ENCODE results near the gene FADS3.
A peak's percentile ranks its signal among the peaks of the same experiment; 100 is the strongest.

FADS3 gene

GRCh38 chr11:61897387-61898246, 6.3 kb upstream of the FADS3 start:
- no peaks in the 10 kb centered on the region for H3K9me3 ChIP-seq (ENCODE audit: severe bottlenecking)
- TF ChIP-seq, protein P1, sequence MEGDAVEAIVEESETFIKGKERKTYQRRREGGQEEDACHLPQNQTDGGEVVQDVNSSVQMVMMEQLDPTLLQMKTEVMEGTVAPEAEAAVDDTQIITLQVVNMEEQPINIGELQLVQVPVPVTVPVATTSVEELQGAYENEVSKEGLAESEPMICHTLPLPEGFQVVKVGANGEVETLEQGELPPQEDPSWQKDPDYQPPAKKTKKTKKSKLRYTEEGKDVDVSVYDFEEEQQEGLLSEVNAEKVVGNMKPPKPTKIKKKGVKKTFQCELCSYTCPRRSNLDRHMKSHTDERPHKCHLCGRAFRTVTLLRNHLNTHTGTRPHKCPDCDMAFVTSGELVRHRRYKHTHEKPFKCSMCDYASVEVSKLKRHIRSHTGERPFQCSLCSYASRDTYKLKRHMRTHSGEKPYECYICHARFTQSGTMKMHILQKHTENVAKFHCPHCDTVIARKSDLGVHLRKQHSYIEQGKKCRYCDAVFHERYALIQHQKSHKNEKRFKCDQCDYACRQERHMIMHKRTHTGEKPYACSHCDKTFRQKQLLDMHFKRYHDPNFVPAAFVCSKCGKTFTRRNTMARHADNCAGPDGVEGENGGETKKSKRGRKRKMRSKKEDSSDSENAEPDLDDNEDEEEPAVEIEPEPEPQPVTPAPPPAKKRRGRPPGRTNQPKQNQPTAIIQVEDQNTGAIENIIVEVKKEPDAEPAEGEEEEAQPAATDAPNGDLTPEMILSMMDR (IDR thresholded peaks at IDR 0.05; ENCODE audit: low read depth, low read length), result peak; percentile 94
- H3K27ac ChIP-seq, result no peak overlapping the region

DNA sequence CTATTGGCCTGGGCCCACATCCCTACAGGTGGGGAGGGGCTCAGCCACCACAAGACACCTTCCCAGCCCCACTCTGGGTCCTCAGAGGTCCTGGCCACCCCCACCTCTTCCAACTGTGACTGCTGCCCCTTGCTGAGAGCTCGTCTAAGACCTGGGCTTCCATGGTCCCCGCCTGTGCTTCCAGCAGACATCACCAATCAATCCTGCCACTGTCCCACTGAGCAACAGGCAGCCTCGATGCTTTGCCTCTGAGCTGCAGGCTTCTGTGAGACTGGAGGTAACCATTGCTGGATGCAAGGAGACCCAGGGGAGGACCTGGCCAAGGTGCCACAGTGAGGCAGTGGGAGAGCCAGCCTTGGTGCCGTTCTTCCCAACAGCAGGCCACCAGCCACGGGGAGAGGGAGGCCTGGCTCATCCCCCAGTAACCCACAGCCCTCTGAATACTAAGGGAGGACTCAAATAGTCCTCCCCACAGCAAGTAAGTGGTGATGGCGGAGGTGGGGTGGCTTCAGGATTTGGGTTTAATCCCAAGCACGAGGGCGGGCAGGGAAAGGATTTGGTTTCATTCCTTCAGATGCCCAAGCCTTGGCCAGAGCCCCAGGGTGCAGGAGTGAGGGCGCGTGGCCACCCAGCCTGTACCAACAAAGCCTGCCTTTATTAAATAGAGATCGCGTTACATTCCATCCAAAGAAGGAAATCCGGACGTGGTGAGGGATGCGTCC, 5.5 kb upstream of the FADS3 start:
- Histone ChIP-seq H3K27me3 (ENCODE audit: insufficient read depth, low read depth, severe bottlenecking) (no peaks in the 10 kb centered on the region), H3K36me3 (no peaks in the 10 kb centered on the region), H3K4me3 (ENCODE audit: low read depth, low read length) (no peak overlapping the region), H3K27ac (no peak overlapping the region), H3K9me3 (ENCODE audit: severe bottlenecking) (no peaks in the 10 kb centered on the region)
- TF ChIP-seq, protein P1 (IDR thresholded peaks at IDR 0.05; ENCODE audit: low read depth, low read length), result no peak
- no peak for DNase-seq

More at GRCh38 chr11:61897387-61898246, 6.3 kb upstream of the FADS3 start:
- H3K27me3 ChIP-seq (ENCODE audit: insufficient read depth, low read depth, severe bottlenecking), result no peaks in the 10 kb centered on the region
- no peaks in the 10 kb centered on the region for H3K36me3 ChIP-seq
- peak; percentile 82 for DNase-seq
- H3K4me3 ChIP-seq (ENCODE audit: low read depth, low read length), result no peak overlapping the region

- Histone ChIP-seq H3K27ac (no peak overlapping the region), H3K4me3 (ENCODE audit: low read depth, low read length) (no peak overlapping the region), H3K36me3 (no peaks in the 10 kb centered on the region), H3K9me3 (ENCODE audit: severe bottlenecking) (no peaks in the 10 kb centered on the region), H3K27me3 (ENCODE audit: insufficient read depth, low read depth, severe bottlenecking) (no peaks in the 10 kb centered on the region)
- no peak for DNase-seq
- TF ChIP-seq, protein P1 (IDR thresholded peaks at IDR 0.05; ENCODE audit: low read depth, low read length), result no peak
Observed at GRCh38 chr11:61895718-61896059, 4.3 kb upstream of the FADS3 start.

- no peak for DNase-seq
- Histone ChIP-seq H3K27ac (no peak overlapping the region), H3K9me3 (ENCODE audit: severe bottlenecking) (no peaks in the 10 kb centered on the region), H3K36me3 (no peaks in the 10 kb centered on the region), H3K27me3 (ENCODE audit: insufficient read depth, low read depth, severe bottlenecking) (no peaks in the 10 kb centered on the region), H3K4me3 (ENCODE audit: low read depth, low read length) (no peak overlapping the region)
- TF ChIP-seq, protein P1 (IDR thresholded peaks at IDR 0.05; ENCODE audit: low read depth, low read length), result no peak
Observed at GRCh38 chr11:61895046-61895717, 3.8 kb upstream of the FADS3 start.

- Histone ChIP-seq H3K4me3 (ENCODE audit: low read depth, low read length) (no peak overlapping the region), H3K9me3 (ENCODE audit: severe bottlenecking) (no peaks in the 10 kb centered on the region), H3K27me3 (ENCODE audit: insufficient read depth, low read depth, severe bottlenecking) (no peaks in the 10 kb centered on the region), H3K36me3 (no peaks in the 10 kb centered on the region), H3K27ac (no peak overlapping the region)
- TF ChIP-seq, protein P1 (IDR thresholded peaks at IDR 0.05; ENCODE audit: low read depth, low read length), result no peak
- DNase-seq, result no peak
Observed at GRCh38 chr11:61893981-61894380, 2.6 kb upstream of the FADS3 start.

Measured in WERI-Rb-1 (cell line).